Neutrophil (primary cell): ENCODE data around the gene DCP2.
A peak's percentile ranks its signal among the peaks of the same experiment; 100 is the strongest.

Experiments
- H3K27ac ChIP-seq: fragments of 200-600 bp; sonication (generic); 2 replicates; pipeline ENCODE4 v1.5.1; 2016; ENCODE audit warnings: mild to moderate bottlenecking, moderate library complexity
- H3K27me3 ChIP-seq: fragments of 200-600 bp; sonication (generic); 2 replicates; pipeline ENCODE4 v1.6.0; 2016; ENCODE audit warnings: mild to moderate bottlenecking
- H3K36me3 ChIP-seq: fragments of 200-600 bp; sonication (generic); 2 replicates; pipeline ENCODE4 v1.5.1; 2017
- H3K4me1 ChIP-seq, 2 experiments: fragments of 200-600 bp in 1 of 2; sonication (generic) in 1 of 2; 1 replicate in 1 of 2; 2 replicates in 1 of 2; pipeline versions ENCODE4 v1.5.1 to v1.6.1; 2013 to 2016; ENCODE audit warnings: low read depth in 1 of 2, low read length in 1 of 2, mild to moderate bottlenecking in 1 of 2, moderate library complexity in 1 of 2; ENCODE audit not compliant: control insufficient read depth in 1 of 2, insufficient read depth in 1 of 2
- H3K4me3 ChIP-seq, 2 experiments: fragments of 200-600 bp in 1 of 2; sonication (generic) in 1 of 2; 1 replicate in 1 of 2; 2 replicates in 1 of 2; pipeline ENCODE4 v1.5.1; 2013 to 2016; ENCODE audit warnings: low read depth in 1 of 2, low read length in 1 of 2, mild to moderate bottlenecking in 1 of 2, moderate library complexity in 1 of 2
- H3K9me3 ChIP-seq: fragments of 200-600 bp; sonication (generic); 2 replicates; pipeline ENCODE4 v1.5.1; 2016
- CTCF ChIP-seq: fragments of 200-600 bp; sonication (generic); IDR thresholded peaks from 2 replicates; pipeline ENCODE4 v1.5.1; 2016; ENCODE audit warnings: antibody characterized with exemption

DCP2 gene

GRCh38 chr5:112971276-112971675 is 5.3 kb upstream of the DCP2 start:
- H3K4me1 ChIP-seq, result peaks cover 6 to 9% of the 10 kb centered on the region in 2 experiments
- no peaks in the 10 kb centered on the region for H3K27me3 ChIP-seq
- no peaks in the 10 kb centered on the region for H3K36me3 ChIP-seq
- no peak overlapping the region for H3K27ac ChIP-seq
- H3K4me3 ChIP-seq, result no peak overlapping the region
- TF ChIP-seq CTCF, result no peak
- no peaks in the 10 kb centered on the region for H3K9me3 ChIP-seq

- no peak overlapping the region for H3K27ac ChIP-seq
- no peak overlapping the region for H3K4me3 ChIP-seq
- no peaks in the 10 kb centered on the region for H3K9me3 ChIP-seq
- no peaks in the 10 kb centered on the region for H3K27me3 ChIP-seq
- no peaks in the 10 kb centered on the region for H3K36me3 ChIP-seq
- H3K4me1 ChIP-seq, result peaks cover 8 to 16% of the 10 kb centered on the region in 2 experiments
- TF ChIP-seq CTCF, result no peak
Measured at GRCh38 chr5:112973036-112973435, 3.6 kb upstream of the DCP2 start.

- Histone ChIP-seq H3K4me1 (peaks cover 17 to 24% of the 10 kb centered on the region in 2 experiments), H3K9me3 (no peaks in the 10 kb centered on the region), H3K27ac (no peak overlapping the region), H3K27me3 (no peaks in the 10 kb centered on the region), H3K4me3 (no peak overlapping the region), H3K36me3 (no peaks in the 10 kb centered on the region)
- TF ChIP-seq CTCF, result no peak
Measured at GRCh38 chr5:112973904-112974303, 2.7 kb upstream of the DCP2 start.

- H3K4me1 ChIP-seq, result peaks cover 27 to 34% of the 10 kb centered on the region in 2 experiments
- no peaks in the 10 kb centered on the region for H3K9me3 ChIP-seq
- H3K4me3 ChIP-seq, result no peak overlapping the region
- H3K27ac ChIP-seq, result no peak overlapping the region
- H3K36me3 ChIP-seq, result no peaks in the 10 kb centered on the region
- H3K27me3 ChIP-seq, result no peaks in the 10 kb centered on the region
- no peak for TF ChIP-seq CTCF
Measured at GRCh38 chr5:112974901-112975300, 1.7 kb upstream of the DCP2 start.

GRCh38 chr5:112975721-112976431 is 722 bp upstream of the DCP2 start:
- TF ChIP-seq CTCF, result no peak
- Histone ChIP-seq H3K9me3 (no peaks in the 10 kb centered on the region), H3K27me3 (no peaks in the 10 kb centered on the region), H3K4me3 (peak overlapping the region; percentile 83), H3K36me3 (no peaks in the 10 kb centered on the region), H3K27ac (peak overlapping the region; percentile 95), H3K4me1 (peaks cover 32 to 38% of the 10 kb centered on the region in 2 experiments)
